Type B pancreatic cell (in vitro differentiated cells): Measurements from ENCODE around the gene TSSC4. TPM values are rescaled to one million over a fixed set of nuclear protein-coding genes. Genes with fewer than 3 reads are reported as not detected.

ENCODE experiments used
- DNase-seq: peaks from one replicate; pipeline ENCODE4 v3.0.0; 2021; ENCODE audit warnings: mixed read lengths; ENCODE audit not compliant: unreplicated experiment; ENCODE audit errors: extremely low spot score
- H3K27ac Mint-ChIP-seq: 2 replicates; pipeline ENCODE4 v1.8.0; 2021; ENCODE audit warnings: mild to moderate bottlenecking, mixed read lengths
- H3K27me3 Mint-ChIP-seq: 2 replicates; pipeline ENCODE4 v1.8.0; 2021; ENCODE audit warnings: mixed read lengths
- H3K36me3 Mint-ChIP-seq: 2 replicates; pipeline ENCODE4 v1.8.0; 2021; ENCODE audit warnings: mixed read lengths
- H3K4me1 Mint-ChIP-seq: one replicate; pipeline ENCODE4 v1.8.0; 2021; ENCODE audit warnings: mixed read lengths; ENCODE audit not compliant: unreplicated experiment
- H3K4me3 Mint-ChIP-seq: 2 replicates; pipeline ENCODE4 v1.8.0; 2021; ENCODE audit warnings: mild to moderate bottlenecking, mixed read lengths
- H3K9me3 Mint-ChIP-seq: 2 replicates; pipeline ENCODE4 v1.8.0; 2021; ENCODE audit warnings: mixed read lengths
- CTCF ChIP-seq: fragments of 200-600 bp; sonication (generic); conservative IDR thresholded peaks from 2 replicates; pipeline ENCODE4 v1.5.0; 2021; ENCODE audit warnings: antibody characterized with exemption, mild to moderate bottlenecking
- total RNA-seq: library from RNA; stranded (reverse); gene quantifications from 2 replicates; pipeline ENCODE4 v1.2.1, GENCODE V29; 2021; ENCODE audit warnings: low replicate concordance

Gene TSSC4
- total RNA-seq, 1 donor from 2014 or later = 59.0 TPM

DNA sequence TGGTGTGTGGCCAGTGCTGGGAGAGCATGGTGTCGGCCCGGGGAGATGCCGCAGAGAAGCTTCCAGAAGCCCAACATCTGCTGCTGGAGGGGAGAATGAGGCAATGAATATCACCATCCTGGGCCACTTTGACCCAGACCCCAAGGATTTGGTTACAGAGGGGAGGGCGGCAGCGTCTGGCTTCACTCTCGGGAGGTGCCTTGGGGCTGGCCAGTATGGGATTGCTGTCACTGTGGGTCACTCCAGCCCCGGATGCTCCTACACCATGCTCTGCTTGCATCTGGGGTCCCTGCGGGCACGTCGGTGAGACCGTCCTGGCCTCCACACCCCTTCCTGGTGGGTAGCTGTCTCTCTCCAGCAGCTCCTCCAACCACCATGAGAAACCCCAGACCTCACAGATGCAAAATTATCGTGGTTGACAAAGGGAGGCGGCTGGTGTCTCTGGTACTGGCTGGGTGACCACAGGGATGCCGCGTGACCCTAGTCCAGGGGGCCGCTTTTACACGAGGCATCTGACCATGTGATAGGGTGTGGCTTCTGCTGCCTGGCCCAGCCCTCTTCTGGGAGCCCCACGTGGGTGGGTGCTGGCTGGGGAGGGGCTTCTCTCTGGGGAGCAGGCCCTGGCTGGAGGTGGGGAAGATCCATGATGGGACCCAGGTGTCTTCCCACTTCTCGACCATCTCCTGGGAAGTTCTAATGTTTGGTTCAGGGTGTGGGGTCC, 49.9 kb downstream of the TSSC4 start:
- Mint-ChIP-seq H3K36me3 (no peaks in the 10 kb centered on the region), H3K27ac (no peak overlapping the region), H3K4me3 (no peak overlapping the region), H3K27me3 (peaks cover 51% of the 10 kb centered on the region), H3K9me3 (no peaks in the 10 kb centered on the region), H3K4me1 (no peaks in the 10 kb centered on the region)
- TF ChIP-seq CTCF = no peak
- DNase-seq = no peak

GRCh38 chr11:2451336-2451735, 50.8 kb downstream of the TSSC4 start:
- H3K27me3 Mint-ChIP-seq = peaks cover 50% of the 10 kb centered on the region
- H3K36me3 Mint-ChIP-seq = no peaks in the 10 kb centered on the region
- no peak for TF ChIP-seq CTCF
- no peak overlapping the region for H3K27ac Mint-ChIP-seq
- H3K9me3 Mint-ChIP-seq = no peaks in the 10 kb centered on the region
- H3K4me3 Mint-ChIP-seq = no peak overlapping the region
- H3K4me1 Mint-ChIP-seq = no peaks in the 10 kb centered on the region
- DNase-seq = no peak

- no peak for DNase-seq
- Mint-ChIP-seq H3K9me3 (no peaks in the 10 kb centered on the region), H3K4me3 (no peak overlapping the region), H3K4me1 (no peaks in the 10 kb centered on the region), H3K27ac (no peak overlapping the region), H3K36me3 (no peaks in the 10 kb centered on the region), H3K27me3 (peaks cover 48% of the 10 kb centered on the region)
- no peak for TF ChIP-seq CTCF
Measured at GRCh38 chr11:2451916-2452315, 51.4 kb downstream of the TSSC4 start.

- Mint-ChIP-seq H3K9me3 (no peaks in the 10 kb centered on the region), H3K27me3 (peaks cover 48% of the 10 kb centered on the region), H3K4me1 (no peaks in the 10 kb centered on the region), H3K36me3 (no peaks in the 10 kb centered on the region), H3K4me3 (no peak overlapping the region), H3K27ac (no peak overlapping the region)
- no peak for DNase-seq
- no peak for TF ChIP-seq CTCF
Measured at GRCh38 chr11:2452321-2453012, 51.9 kb downstream of the TSSC4 start.

DNA sequence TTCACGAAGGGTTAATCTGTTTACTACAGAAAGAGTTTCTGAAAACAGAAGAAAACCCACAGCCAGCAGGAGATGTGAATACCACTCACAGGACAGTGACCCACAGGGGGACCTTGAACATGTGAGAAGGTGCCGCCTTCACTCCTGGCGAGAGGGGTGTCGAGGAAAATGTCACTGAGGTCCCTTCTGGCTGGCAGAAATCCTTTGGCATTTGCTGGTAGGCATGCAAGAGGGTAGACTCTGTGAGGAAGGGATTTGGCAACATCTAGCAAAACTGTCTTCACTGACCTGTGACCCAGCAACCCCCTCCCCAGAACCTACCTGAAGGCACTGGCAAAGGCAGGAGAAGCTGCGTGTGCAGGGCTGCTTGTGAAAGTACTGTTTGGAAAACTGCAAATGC, 52.9 kb downstream of the TSSC4 start:
- H3K9me3 Mint-ChIP-seq = no peaks in the 10 kb centered on the region
- H3K27me3 Mint-ChIP-seq = peaks cover 47% of the 10 kb centered on the region
- no peaks in the 10 kb centered on the region for H3K36me3 Mint-ChIP-seq
- TF ChIP-seq CTCF = no peak
- no peak overlapping the region for H3K4me3 Mint-ChIP-seq
- H3K27ac Mint-ChIP-seq = no peak overlapping the region
- no peak for DNase-seq
- H3K4me1 Mint-ChIP-seq = no peaks in the 10 kb centered on the region

Other genes with a start within 250 kb of the TSSC4 start
- gene INS, start 239.5 kb upstream of the TSSC4 start, total RNA-seq = 1,584 and 3,976 TPM in 2 replicates
- gene TH, start 228.9 kb upstream of the TSSC4 start, total RNA-seq = 2.2 and 11.1 TPM in 2 replicates
- 5.6 and 13.6 TPM in 2 replicates for gene ASCL2, start 130.2 kb upstream of the TSSC4 start, total RNA-seq
- gene C11orf21, start 98.8 kb upstream of the TSSC4 start, total RNA-seq = 0.51 and 1.2 TPM in 2 replicates
- gene TSPAN32, start 98.7 kb upstream of the TSSC4 start, total RNA-seq = 2.6 and 7.2 TPM in 2 replicates
- 350 and 438 TPM in 2 replicates for gene CD81, start 23.4 kb upstream of the TSSC4 start, total RNA-seq
- gene TRPM5, start 43.8 kb downstream of the TSSC4 start, total RNA-seq = 0.21 and 0.46 TPM in 2 replicates
- 3.7 and 4.8 TPM in 2 replicates for gene KCNQ1, start 44.3 kb downstream of the TSSC4 start, total RNA-seq